Fibroblast of skin of back (primary cell): Measurements from ENCODE around the gene SECISBP2L.
A peak's percentile ranks its signal among the peaks of the same experiment; 100 is the strongest.

ENCODE experiments used
- DNase-seq: peaks from one replicate; pipeline ENCODE4 v3.0.0-alpha.2; 2013

Gene SECISBP2L

DNA sequence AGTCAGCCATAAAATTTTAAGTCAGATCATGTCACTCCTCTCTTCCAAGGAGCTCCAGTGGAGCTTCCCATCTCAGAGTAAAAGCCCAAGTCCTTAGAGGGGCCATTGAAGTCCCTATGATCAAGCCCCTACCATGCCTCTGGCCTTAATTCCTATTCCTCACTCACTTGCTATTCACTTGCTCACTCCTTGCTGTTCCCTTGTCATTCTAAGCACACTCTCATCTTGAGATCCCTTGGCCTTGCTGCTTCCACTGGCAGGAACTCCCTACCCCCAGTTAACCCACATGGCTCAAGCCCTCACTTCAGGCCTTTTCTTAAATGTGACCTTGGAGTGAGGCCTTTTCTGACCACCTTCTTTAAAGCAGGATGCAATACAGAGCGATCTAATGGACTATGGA lies 12.3 kb upstream of the SECISBP2L start:
- DNase-seq, result no peak

GRCh38 chr15:49055630-49056029 lies 9.4 kb upstream of the SECISBP2L start:
- no peak for DNase-seq

- no peak for DNase-seq
Measured at GRCh38 chr15:49052662-49053061, 6.4 kb upstream of the SECISBP2L start.

GRCh38 chr15:49047456-49047855 lies 1.2 kb upstream of the SECISBP2L start:
- DNase-seq, result no peak

DNA sequence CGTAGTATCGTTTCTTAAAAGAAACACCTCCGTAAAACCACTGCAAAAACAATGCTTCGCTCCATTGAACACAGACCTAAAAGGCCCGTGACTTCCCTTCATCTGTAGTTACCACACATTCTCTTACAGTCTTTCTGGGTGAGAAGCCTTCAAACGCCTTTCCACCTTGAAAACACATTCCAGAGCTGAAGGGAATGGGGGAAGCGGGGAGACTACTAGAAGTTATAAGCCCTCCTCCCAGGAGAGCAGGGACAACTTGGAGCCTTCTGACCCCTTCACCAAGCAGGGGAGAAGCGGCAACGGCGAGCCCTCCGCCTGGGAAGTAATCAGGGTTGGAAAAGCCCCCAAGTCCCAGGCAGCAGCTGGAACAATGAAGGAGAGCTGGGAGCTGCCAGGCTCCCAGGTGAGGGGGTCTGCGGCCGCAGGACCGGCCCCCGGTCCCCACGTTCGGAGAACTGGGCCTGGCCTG lies 461 bp downstream of the SECISBP2L start:
- peak; percentile 34 for DNase-seq

DNA sequence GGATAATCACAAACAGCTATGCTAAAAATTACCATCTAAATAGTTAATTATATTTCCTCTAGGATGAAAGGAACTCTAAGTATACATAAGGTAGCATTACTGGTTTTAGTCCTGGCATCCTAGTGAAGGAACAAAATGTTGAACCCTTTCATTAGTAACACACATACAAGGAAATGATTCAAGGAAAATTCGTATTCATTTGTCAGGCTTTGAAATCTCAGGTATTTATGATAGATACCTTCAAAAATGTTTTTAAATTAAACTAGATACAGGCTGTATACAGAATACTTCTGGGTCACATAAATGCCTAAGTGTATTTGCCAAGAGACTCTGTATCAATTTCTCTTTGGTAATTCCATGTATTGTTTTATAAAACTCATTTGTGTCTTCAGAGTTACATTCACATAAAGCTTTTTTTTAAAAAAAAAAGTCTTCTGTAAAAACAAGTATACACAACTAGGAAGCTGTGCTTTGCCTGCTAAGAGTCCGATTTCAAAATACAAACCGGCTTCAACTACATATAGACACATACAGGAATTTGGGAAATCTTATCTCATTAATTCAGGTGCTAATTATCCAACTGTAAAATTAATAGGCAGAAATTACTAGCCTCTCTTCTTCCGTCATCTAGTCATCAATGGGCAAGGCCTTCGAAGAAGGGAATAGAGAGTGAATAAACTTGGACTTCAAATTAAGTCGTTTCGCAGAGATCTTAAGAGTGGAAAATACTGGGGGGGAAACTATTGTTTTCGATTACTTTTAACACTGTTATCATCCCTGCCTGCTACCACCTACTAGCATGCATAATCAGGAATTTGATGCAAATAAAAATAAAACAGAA lies 1.3 kb downstream of the SECISBP2L start:
- DNase-seq, result no peak

DNA sequence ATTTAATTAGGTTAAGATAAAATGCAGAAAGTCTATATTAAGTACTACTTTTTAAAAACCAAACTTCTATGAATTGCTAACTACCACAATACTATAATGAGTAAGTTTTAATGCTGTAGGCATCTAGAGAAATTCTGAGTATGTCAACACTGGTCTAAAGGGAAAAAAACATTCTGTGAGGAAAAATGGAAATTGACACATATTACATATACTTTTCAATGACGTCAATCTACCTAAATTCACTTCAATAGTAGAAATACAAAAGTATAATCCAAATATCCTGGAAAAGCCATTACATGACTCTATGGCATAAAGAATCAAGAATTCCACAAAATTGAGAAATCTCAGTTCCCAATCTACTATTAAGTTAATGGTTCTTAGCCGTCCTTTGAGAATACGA lies 2.2 kb downstream of the SECISBP2L start:
- DNase-seq, result no peak

DNA sequence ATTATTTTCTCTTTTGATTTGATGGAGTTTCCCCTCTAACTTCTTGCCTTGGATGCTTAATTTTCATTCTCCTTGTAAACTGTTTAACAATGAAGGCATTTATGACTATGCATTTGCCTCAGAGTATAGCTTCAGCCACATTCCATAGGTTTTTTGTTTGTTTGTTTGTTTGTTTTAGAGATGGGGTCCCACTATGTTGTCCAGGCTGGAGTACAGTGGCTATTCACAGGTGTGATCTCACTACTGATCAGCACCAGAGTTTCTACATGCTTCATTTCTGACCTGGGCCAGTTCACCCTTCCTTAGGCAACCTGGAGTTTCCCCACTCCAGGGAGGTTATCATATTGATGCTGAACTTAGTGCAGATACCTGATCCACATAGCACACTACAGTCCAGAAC lies 4.1 kb downstream of the SECISBP2L start:
- DNase-seq, result no peak

GRCh38 chr15:49041426-49041825 lies 4.8 kb downstream of the SECISBP2L start:
- no peak for DNase-seq

DNA sequence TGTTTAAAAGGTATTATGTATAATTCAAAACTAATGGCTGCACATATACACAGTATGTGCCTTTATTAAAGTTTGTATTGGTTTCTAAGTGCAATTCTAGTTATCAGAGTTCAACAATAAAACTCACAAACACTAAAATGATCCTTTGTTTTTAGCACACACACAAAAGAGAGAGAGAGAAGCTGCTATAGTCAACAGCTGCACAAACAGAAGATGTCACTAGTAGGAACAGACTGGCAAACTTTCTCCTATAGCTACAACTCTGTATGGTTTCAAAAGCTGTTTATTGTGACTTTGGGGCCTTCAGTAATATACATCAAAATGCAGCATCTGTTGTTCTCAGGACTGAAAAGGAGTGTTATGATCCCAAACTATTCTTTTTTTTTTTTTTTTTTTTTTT lies 6.1 kb downstream of the SECISBP2L start:
- DNase-seq, result no peak

GRCh38 chr15:49038382-49038781 lies 7.9 kb downstream of the SECISBP2L start:
- no peak for DNase-seq

DNA sequence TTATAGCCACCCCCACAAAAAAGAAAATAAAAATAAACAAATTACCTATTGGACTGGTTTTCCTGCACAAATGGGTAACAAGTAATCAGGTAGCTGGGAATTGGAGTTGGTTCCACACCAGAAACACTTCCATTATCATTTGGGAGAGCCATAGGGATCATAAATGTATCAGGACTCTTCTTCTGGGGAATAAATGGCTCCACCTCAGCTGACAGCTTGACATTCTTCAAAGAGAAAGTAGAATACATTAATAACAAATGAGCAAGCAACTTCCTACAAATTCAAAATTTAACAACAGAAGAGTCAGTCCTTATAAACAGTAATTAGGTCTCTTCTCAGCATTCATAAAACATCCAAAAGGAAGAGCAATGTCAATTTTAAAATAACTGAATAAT lies 8.7 kb downstream of the SECISBP2L start:
- DNase-seq, result no peak

- DNase-seq, result peak; percentile 88
Measured at GRCh38 chr15:49036650-49037545, 9.3 kb downstream of the SECISBP2L start.

- no peak for DNase-seq
Measured at GRCh38 chr15:49035825-49036224, 10.4 kb downstream of the SECISBP2L start.

DNA sequence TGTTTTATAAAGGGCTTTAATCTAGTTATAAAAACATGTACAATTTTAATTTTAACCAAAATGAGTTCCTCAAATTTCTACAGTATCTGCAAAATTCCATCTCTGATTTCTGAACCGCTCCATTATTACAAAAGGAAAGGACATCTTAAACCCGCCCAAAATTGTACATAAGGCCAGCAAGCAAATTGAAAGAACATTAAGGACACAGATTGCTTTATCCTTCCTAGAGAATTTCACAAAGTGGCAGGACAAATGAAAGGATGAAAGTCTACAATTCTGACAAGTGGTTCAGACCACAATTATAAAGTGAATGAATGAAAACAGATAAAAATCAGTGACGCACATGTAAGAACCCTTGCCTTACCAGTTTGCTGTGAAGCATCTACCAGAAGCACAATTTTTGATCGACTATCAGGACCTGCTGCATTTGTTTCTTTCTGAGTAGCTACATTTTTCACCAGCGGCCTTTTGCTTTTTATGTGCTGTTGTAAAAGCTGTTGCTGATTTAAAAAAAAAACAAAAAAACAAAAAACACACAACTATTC lies 13.6 kb downstream of the SECISBP2L start:
- DNase-seq, result no peak

- no peak for DNase-seq
Measured at GRCh38 chr15:49031804-49032203, 14.4 kb downstream of the SECISBP2L start.

DNA sequence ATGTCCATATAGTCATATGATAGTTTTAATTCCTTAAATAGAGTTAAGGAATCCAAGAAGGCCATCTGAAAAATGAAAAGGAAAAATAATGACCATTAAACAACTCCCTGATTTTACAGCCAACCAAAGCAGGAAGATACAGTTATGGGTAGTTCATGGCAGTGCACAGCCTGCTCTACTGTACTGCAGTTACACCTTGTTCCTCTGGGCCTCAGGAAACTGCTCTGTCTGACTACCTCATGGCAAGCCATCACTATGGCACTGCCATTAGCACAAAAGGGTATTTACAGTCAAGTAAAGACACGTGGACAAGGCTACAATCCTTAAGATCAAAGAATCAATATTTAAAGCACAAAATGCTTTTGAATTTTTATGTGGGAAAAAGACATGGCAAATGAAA lies 19.5 kb downstream of the SECISBP2L start:
- no peak for DNase-seq

GRCh38 chr15:49024840-49025239 lies 21.4 kb downstream of the SECISBP2L start:
- no peak for DNase-seq

- no peak for DNase-seq
Measured at GRCh38 chr15:49023354-49023753, 22.9 kb downstream of the SECISBP2L start.

DNA sequence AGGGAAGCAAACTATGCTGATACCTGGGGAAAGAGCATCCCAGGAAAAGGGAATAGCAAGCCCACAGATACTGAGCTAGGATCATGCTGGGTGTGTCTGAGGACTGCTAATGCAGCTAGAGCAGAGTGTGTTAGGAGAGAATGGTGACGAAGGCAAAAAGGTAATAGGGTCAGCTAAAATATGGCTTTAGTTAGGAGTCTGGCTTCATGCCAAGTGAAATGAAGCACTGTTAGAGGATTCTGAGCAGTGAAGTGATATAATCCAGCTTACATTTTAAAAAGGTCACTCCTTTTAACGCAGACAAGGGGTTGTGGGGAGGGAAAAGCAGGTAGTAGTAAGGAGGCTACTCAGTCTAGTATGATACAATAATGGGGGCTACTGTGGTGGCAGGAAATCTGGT lies 30.4 kb downstream of the SECISBP2L start:
- no peak for DNase-seq

DNA sequence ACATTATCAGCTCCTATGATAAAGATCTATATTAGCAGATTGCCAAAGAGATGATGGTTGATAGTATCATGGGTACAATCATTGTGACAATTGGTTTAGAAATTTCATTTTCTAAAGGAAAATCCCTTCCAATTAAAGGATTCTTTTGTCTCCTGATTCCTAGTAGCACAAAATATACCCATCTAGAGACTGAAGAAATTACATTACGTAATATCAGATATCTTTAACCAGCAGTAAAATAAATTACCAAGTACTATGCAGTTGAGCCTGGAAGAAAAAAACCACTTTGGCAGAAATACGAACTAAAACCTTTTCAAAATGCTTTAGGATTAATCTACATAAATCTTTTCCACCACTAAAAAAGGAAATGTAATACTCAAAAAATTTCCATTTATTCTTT lies 46.9 kb downstream of the SECISBP2L start:
- DNase-seq, result no peak

GRCh38 chr15:48996276-48996675 lies 50.0 kb downstream of the SECISBP2L start:
- peak; percentile 78 for DNase-seq

- peak; percentile 58 for DNase-seq
Measured at GRCh38 chr15:48993380-48993779, 52.9 kb downstream of the SECISBP2L start.
